Progenitor cell of endocrine pancreas (in vitro differentiated cells): ENCODE measurements around the gene CMTM8. TPM values are rescaled to one million over a fixed set of nuclear protein-coding genes. Genes with fewer than 3 reads are reported as not detected.
"Not testable (repeated sequence)": the region's sequence is repeated elsewhere in the genome, so short reads cannot be mapped to it uniquely, and the experiment has no call there.

Experiments
- DNase-seq: peaks from one replicate; pipeline ENCODE4 v3.0.0; 2021; ENCODE audit warnings: low spot score; ENCODE audit not compliant: unreplicated experiment
- H3K27ac Mint-ChIP-seq: 2 replicates; pipeline ENCODE4 v1.8.0; 2021; ENCODE audit warnings: mild to moderate bottlenecking, moderate library complexity, mixed read lengths
- H3K27me3 Mint-ChIP-seq: 2 replicates; pipeline ENCODE4 v1.8.0; 2021; ENCODE audit warnings: mixed read lengths
- H3K36me3 Mint-ChIP-seq: 2 replicates; pipeline ENCODE4 v1.8.0; 2022; ENCODE audit warnings: mixed read lengths; ENCODE audit not compliant: insufficient read depth
- H3K4me1 Mint-ChIP-seq: 2 replicates; pipeline ENCODE4 v1.8.0; 2021; ENCODE audit warnings: low read depth, mixed read lengths
- H3K4me3 Mint-ChIP-seq: 2 replicates; pipeline ENCODE4 v1.8.0; 2021; ENCODE audit warnings: low read depth, mild to moderate bottlenecking, moderate library complexity, mixed read lengths
- H3K9me3 Mint-ChIP-seq: 2 replicates; pipeline ENCODE4 v1.8.0; 2021; ENCODE audit warnings: low read depth, mixed read lengths
- total RNA-seq: library from RNA; stranded (reverse); gene quantifications from 2 replicates; pipeline ENCODE4 v1.2.1, GENCODE V29; 2021
- TF ChIP-seq, protein P1 (sequence below): fragments of 200-600 bp; sonication (generic); IDR thresholded peaks from one replicate; pipeline ENCODE4 v1.5.0; 2021; ENCODE audit warnings: antibody characterized with exemption, mild to moderate bottlenecking; ENCODE audit not compliant: unreplicated experiment

The CMTM8 gene
- total RNA-seq, 1 donor from 2014 or later = 39.1 TPM

DNA sequence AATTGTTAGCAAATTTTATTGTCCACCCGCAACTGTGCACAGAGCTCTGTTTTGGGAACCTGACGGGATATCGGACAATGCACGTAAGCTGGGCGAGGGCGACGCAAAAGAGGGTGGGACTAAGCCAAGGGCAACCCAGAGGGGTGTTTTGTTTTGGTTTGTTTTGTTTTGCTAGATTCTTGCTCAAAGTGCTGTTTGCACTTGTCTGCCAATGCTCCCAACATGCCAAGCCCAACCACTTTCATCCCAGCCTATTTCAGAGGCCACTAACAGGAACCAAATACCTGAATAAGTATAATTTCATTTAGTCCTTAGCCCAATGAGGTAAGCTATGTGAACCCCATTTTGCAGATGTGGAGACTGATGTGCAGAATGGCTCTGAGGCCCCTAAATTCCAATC lies 143.4 kb downstream of the CMTM8 start:
- TF ChIP-seq, protein P1, sequence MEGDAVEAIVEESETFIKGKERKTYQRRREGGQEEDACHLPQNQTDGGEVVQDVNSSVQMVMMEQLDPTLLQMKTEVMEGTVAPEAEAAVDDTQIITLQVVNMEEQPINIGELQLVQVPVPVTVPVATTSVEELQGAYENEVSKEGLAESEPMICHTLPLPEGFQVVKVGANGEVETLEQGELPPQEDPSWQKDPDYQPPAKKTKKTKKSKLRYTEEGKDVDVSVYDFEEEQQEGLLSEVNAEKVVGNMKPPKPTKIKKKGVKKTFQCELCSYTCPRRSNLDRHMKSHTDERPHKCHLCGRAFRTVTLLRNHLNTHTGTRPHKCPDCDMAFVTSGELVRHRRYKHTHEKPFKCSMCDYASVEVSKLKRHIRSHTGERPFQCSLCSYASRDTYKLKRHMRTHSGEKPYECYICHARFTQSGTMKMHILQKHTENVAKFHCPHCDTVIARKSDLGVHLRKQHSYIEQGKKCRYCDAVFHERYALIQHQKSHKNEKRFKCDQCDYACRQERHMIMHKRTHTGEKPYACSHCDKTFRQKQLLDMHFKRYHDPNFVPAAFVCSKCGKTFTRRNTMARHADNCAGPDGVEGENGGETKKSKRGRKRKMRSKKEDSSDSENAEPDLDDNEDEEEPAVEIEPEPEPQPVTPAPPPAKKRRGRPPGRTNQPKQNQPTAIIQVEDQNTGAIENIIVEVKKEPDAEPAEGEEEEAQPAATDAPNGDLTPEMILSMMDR = no peak
- H3K4me3 Mint-ChIP-seq = no peak overlapping the region
- H3K36me3 Mint-ChIP-seq = no peaks in the 10 kb centered on the region
- no peak overlapping the region for H3K27ac Mint-ChIP-seq
- no peak for DNase-seq
- H3K27me3 Mint-ChIP-seq = peaks cover 9% of the 10 kb centered on the region
- peaks cover 12% of the 10 kb centered on the region for H3K4me1 Mint-ChIP-seq
- no peaks in the 10 kb centered on the region for H3K9me3 Mint-ChIP-seq

DNA sequence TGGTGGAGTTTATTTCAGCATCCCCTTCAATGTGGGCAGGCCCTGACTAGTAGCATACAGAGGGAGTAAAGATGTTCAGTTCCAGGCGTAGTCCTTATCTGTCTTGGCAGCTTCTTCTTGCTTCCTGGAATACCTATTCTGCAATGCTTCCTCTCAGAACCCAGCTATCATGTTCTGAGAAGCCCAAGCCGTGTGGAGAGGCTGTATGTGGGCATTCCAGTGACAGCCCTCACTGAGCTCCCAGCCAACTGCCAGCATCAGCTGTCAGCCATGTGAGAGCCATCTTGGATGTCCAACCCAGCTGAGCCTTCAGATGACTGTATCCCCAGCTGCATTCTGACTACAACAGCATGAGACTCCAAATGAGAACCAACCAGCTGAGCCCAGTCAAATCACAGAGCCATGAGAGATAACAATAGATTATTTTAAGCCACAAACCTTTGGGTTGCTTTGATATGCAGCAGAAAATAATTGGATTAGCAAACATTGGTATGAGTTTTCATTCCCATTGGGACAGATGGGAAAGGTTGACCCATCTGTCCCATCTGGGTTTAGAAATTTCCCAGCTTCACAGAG lies 144.7 kb downstream of the CMTM8 start:
- no peak overlapping the region for H3K27ac Mint-ChIP-seq
- H3K4me3 Mint-ChIP-seq = no peak overlapping the region
- no peak for DNase-seq
- peaks cover 12% of the 10 kb centered on the region for H3K4me1 Mint-ChIP-seq
- no peaks in the 10 kb centered on the region for H3K9me3 Mint-ChIP-seq
- H3K27me3 Mint-ChIP-seq = peaks cover 9% of the 10 kb centered on the region
- H3K36me3 Mint-ChIP-seq = no peaks in the 10 kb centered on the region
- TF ChIP-seq, protein P1 = no peak

DNA sequence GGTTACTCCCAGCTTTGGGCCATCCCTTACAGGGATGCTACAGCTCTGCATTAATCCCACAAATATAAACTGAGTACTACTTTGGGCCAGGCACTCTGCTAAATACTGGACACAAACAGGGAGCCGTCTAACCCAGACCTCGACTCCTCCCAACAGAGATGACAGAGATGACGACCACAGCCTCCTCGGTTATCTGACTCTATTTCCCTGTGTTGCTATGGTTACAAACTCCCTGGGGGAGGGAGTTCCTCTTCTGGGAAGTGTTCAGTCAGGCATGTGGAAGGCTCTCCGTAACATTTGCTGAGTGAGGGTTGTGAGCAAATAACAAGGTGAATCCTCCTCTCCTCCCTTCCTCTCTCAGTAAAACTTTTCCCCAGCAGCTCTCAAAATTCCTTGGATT lies 146.5 kb downstream of the CMTM8 start:
- H3K27me3 Mint-ChIP-seq = peaks cover 9% of the 10 kb centered on the region
- no peaks in the 10 kb centered on the region for H3K36me3 Mint-ChIP-seq
- peak overlapping the region; percentile 31 for H3K27ac Mint-ChIP-seq
- no peak overlapping the region for H3K4me3 Mint-ChIP-seq
- no peaks in the 10 kb centered on the region for H3K9me3 Mint-ChIP-seq
- DNase-seq = no peak
- H3K4me1 Mint-ChIP-seq = peaks cover 10% of the 10 kb centered on the region
- TF ChIP-seq, protein P1 = no peak

DNA sequence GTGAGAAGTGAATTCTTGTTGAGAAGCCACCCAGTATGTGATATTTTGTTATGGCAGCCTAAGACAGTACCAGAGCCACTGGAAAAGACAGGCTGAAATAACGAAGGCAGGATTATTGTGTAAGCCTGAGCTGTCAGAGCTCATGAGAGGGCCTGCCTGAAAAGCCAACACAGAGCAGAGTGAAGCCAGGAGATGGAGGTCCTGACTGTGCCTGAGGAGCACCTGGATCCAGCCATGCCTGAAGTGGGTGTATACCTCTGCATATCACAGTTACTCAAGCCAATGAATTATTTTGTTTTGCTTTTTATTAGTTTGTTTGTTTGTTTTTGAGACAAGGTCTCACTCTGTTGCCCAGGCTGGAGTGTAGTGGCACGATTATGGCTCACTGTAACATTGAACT lies 149.0 kb downstream of the CMTM8 start:
- no peak overlapping the region for H3K4me3 Mint-ChIP-seq
- H3K27ac Mint-ChIP-seq = no peak overlapping the region
- peaks cover 11% of the 10 kb centered on the region for H3K4me1 Mint-ChIP-seq
- H3K9me3 Mint-ChIP-seq = no peaks in the 10 kb centered on the region
- H3K36me3 Mint-ChIP-seq = no peaks in the 10 kb centered on the region
- peaks cover 14% of the 10 kb centered on the region for H3K27me3 Mint-ChIP-seq
- DNase-seq = no peak
- TF ChIP-seq, protein P1 = no peak

DNA sequence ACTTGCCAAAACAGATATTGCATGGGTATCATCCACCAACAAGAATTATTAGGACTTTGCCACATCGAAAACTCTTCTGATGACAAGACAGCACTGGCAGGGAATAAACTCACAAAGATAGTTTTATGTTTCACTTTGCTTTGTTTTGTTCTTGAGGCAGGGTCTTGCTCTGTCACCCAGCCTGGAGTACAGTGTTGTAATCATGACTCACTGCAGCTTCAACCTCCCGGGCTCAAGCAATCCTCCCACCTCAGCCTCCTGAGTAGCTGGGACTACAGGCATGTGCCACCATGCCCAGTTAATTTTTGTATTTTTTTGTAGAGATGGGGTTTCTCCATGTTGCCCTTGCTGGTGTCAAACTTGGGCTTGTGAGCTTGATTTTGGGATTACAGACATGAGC lies 151.1 kb downstream of the CMTM8 start:
- Mint-ChIP-seq H3K27me3 (peaks cover 11% of the 10 kb centered on the region), H3K4me3 (peak overlapping the region; percentile 21), H3K4me1 (peaks cover 16% of the 10 kb centered on the region)
- not testable (repeated sequence) for H3K27ac Mint-ChIP-seq, H3K36me3 Mint-ChIP-seq, DNase-seq, H3K9me3 Mint-ChIP-seq

DNA sequence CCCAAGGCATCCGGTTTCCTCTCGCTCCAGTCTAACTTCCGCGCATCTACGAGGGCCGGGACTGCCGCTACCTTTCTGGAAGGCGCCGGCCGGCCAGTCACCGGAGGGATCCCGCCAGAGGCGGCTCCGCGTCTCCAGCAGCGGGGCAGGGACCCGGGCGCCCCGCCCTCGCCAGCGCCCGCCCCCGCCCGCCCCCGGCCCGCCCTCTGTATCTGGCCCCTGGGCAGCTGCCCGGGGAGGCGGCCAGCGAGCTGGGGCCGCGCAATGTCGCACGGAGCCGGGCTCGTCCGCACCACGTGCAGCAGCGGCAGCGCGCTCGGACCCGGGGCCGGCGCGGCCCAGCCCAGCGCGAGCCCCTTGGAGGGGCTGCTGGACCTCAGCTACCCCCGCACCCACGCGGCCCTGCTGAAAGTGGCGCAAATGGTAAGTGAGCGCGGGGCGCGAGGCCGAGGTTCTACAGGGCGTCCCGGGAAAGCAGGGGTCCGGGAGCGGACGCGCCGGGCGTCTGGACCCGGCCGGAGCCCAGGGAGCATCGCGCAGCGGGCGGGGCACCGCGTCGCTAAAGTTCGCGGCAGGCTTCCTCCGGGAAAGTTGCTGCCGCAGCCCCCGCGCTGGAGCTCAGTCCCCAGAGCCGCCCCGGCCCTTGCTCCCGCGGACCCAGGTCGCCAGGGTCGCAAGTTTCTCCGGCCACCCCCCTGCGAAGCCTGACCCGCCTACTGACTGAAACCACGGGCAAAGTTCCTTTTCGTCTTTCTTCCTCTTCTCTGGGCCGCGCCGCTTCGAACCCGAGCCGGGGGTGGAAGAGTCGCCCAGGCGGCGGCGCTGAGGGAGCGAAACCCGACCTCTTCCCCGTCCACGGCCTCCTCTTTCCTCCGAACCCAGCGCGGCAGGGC lies 153.4 kb downstream of the CMTM8 start, which contains the start of gene CMTM7:
TSS of gene CMTM7 (plus strand) at position 211 of the 893 bp plus-strand sequence. CDS start at position 265, 54 bp downstream.
- Mint-ChIP-seq H3K9me3 (no peaks in the 10 kb centered on the region), H3K4me3 (peak within 1 kb of the TSS; percentile 92), H3K27me3 (peaks cover 5% of the 10 kb centered on the region), H3K36me3 (peaks cover 2% of the 10 kb centered on the region), H3K27ac (peak within 1 kb of the TSS; percentile 97), H3K4me1 (peaks cover 14% of the 10 kb centered on the region)
- peak; percentile 46 for DNase-seq
- TF ChIP-seq, protein P1 = peak; percentile 9
